ENCODE data around the gene SLC8A1. TPM values are rescaled to one million over a fixed set of nuclear protein-coding genes. Genes with fewer than 3 reads are reported as not detected.

The SLC8A1 gene
- total RNA-seq, 1 experiment from 2014 or later: not detected

- DNase-seq (ENCODE audit: low spot score): no peak
- Histone ChIP-seq H3K4me1 (ENCODE audit: insufficient read depth, low read length, poor library complexity, severe bottlenecking) (no peaks in the 10 kb centered on the region), H3K27ac (ENCODE audit: low read depth, low read length, poor library complexity, severe bottlenecking) (no peak overlapping the region), H3K27me3 (replicated peaks; ENCODE audit: insufficient read depth, low read depth, low read length, poor library complexity) (peaks cover 43% of the 10 kb centered on the region), H3K36me3 (ENCODE audit: insufficient read depth, low read length, poor library complexity, severe bottlenecking) (no peaks in the 10 kb centered on the region), H3K9me3 (ENCODE audit: low read depth, low read length, poor library complexity, severe bottlenecking) (no peaks in the 10 kb centered on the region), H3K4me3 (ENCODE audit: low read depth, low read length, poor library complexity, severe bottlenecking) (no peak overlapping the region)
- intact Hi-C loops (cut with micrococcal nuclease; ENCODE audit: unreplicated experiment): no loop called here
- no peak for TF ChIP-seq CTCF (conservative IDR thresholded peaks at IDR 0.05; ENCODE audit: low read depth, low read length)
- TF ChIP-seq EZH2 (IDR thresholded peaks at IDR 0.05; ENCODE audit: borderline replicate concordance, low read depth, low read length, poor library complexity, severe bottlenecking): no peak
- ChIA-PET POLR2A (ENCODE audit: low non-redundant PET) (no interaction called here), CTCF (no interaction called here)
- BruUV-seq (replicated peaks): no TSS peak
Observed at GRCh38 chr2:40395169-40396073, 56.5 kb downstream of the SLC8A1 start.

GRCh38 chr2:40394597-40394996, 57.3 kb downstream of the SLC8A1 start:
- CTCF ChIA-PET: no interaction called here
- POLR2A ChIA-PET (ENCODE audit: low non-redundant PET): no interaction called here

GRCh38 chr2:40394031-40394430, 57.9 kb downstream of the SLC8A1 start:
- TF ChIP-seq CTCF (conservative IDR thresholded peaks at IDR 0.05; ENCODE audit: low read depth, low read length) (no peak), EZH2 (IDR thresholded peaks at IDR 0.05; ENCODE audit: borderline replicate concordance, low read depth, low read length, poor library complexity, severe bottlenecking) (no peak)
- CTCF ChIA-PET: no interaction called here

More at GRCh38 chr2:40394597-40394996, 57.3 kb downstream of the SLC8A1 start:
- no peak overlapping the region for H3K27ac ChIP-seq (ENCODE audit: low read depth, low read length, poor library complexity, severe bottlenecking)
- H3K4me1 ChIP-seq (ENCODE audit: insufficient read depth, low read length, poor library complexity, severe bottlenecking): no peaks in the 10 kb centered on the region
- BruUV-seq (replicated peaks): no TSS peak
- no peak overlapping the region for H3K4me3 ChIP-seq (ENCODE audit: low read depth, low read length, poor library complexity, severe bottlenecking)
- intact Hi-C loops (cut with micrococcal nuclease; ENCODE audit: unreplicated experiment): no loop called here
- H3K27me3 ChIP-seq (replicated peaks; ENCODE audit: insufficient read depth, low read depth, low read length, poor library complexity): peaks cover 43% of the 10 kb centered on the region
- DNase-seq (ENCODE audit: low spot score): no peak
- H3K36me3 ChIP-seq (ENCODE audit: insufficient read depth, low read length, poor library complexity, severe bottlenecking): no peaks in the 10 kb centered on the region
- no peaks in the 10 kb centered on the region for H3K9me3 ChIP-seq (ENCODE audit: low read depth, low read length, poor library complexity, severe bottlenecking)
- no peak for TF ChIP-seq EZH2 (IDR thresholded peaks at IDR 0.05; ENCODE audit: borderline replicate concordance, low read depth, low read length, poor library complexity, severe bottlenecking)
- no peak for TF ChIP-seq CTCF (conservative IDR thresholded peaks at IDR 0.05; ENCODE audit: low read depth, low read length)

More at GRCh38 chr2:40394031-40394430, 57.9 kb downstream of the SLC8A1 start:
- DNase-seq (ENCODE audit: low spot score): no peak
- no peak overlapping the region for H3K27ac ChIP-seq (ENCODE audit: low read depth, low read length, poor library complexity, severe bottlenecking)
- no peaks in the 10 kb centered on the region for H3K9me3 ChIP-seq (ENCODE audit: low read depth, low read length, poor library complexity, severe bottlenecking)
- no TSS peak for BruUV-seq (replicated peaks)
- intact Hi-C loops (cut with micrococcal nuclease; ENCODE audit: unreplicated experiment): no loop called here
- H3K4me3 ChIP-seq (ENCODE audit: low read depth, low read length, poor library complexity, severe bottlenecking): no peak overlapping the region
- no peaks in the 10 kb centered on the region for H3K4me1 ChIP-seq (ENCODE audit: insufficient read depth, low read length, poor library complexity, severe bottlenecking)
- H3K36me3 ChIP-seq (ENCODE audit: insufficient read depth, low read length, poor library complexity, severe bottlenecking): no peaks in the 10 kb centered on the region
- POLR2A ChIA-PET (ENCODE audit: low non-redundant PET): no interaction called here
- H3K27me3 ChIP-seq (replicated peaks; ENCODE audit: insufficient read depth, low read depth, low read length, poor library complexity): peaks cover 43% of the 10 kb centered on the region
